CD4-positive, alpha-beta T cell treated with Interleukin-4 for 1 hour (primary cell): ENCODE data around the gene TMEM126A.

ENCODE experiments used
- DNase-seq, 2 donors: peaks; one replicate each; pipeline ENCODE4 v3.0.0-alpha.2; 2020 to 2022

Gene TMEM126A

GRCh38 chr11:85698195-85698594 lies 50.4 kb downstream of the TMEM126A start:
- no peak for DNase-seq

GRCh38 chr11:85699957-85700741 lies 52.4 kb downstream of the TMEM126A start:
- peak in 1 of 2 donors; percentile 50 for DNase-seq

GRCh38 chr11:85704967-85705366 lies 57.2 kb downstream of the TMEM126A start:
- no peak for DNase-seq

GRCh38 chr11:85705800-85706199 lies 58.0 kb downstream of the TMEM126A start:
- DNase-seq = no peak
